ENCODE measurements around the gene SUFU. TPM values are rescaled to one million over a fixed set of nuclear protein-coding genes. Genes with fewer than 3 reads are reported as not detected.
"Not testable (repeated sequence)": the region's sequence is repeated elsewhere in the genome, so short reads cannot be mapped to it uniquely, and the experiment has no call there.

The SUFU gene
- total RNA-seq, 1 donor from 2014 or later = 9.9 TPM

DNA sequence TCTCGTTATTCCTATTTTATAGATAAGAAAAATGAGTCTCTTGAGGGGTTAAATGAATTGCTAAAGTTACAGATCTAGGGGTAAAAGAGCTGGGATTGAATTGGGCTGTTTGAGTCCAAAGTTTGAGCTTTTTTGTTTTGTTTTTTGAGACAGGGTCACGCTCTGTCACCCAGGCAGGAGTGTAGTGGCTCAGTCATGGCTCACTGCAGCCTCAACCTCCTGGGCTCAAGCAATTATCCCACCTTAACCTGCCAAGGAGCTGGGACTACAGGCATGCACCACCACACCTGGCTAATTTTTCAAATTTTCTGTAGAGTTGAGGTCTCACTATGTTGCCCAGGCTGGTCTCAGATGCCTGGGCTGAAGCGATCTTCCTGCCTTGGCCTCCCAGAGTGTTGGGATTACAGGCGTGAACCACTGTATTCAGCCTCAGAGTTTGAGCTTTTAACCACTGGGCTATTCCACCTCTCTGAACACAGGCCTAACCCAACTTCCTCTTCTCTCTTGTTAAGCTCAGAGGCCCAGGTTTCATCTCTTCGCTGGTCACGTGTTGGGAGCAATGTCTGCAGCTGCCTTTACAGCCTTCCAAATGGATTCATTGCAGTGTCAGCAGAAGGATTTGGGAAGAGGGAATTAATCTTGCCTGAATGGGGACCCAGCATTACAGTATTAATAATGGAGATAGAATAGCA is 8.0 kb downstream of the SUFU start:
- peaks cover 22% of the 10 kb centered on the region for H3K36me3 Mint-ChIP-seq (ENCODE audit: low read depth)
- no peak for DNase-seq
- H3K27ac Mint-ChIP-seq = peak overlapping the region; percentile 21
- no peaks in the 10 kb centered on the region for H3K9me3 Mint-ChIP-seq
- intact Hi-C loops (cut with micrococcal nuclease) = no loop called here
- H3K27me3 Mint-ChIP-seq = no peaks in the 10 kb centered on the region
- H3K4me3 Mint-ChIP-seq = no peak overlapping the region
- peaks cover 23% of the 10 kb centered on the region for H3K4me1 Mint-ChIP-seq

DNA sequence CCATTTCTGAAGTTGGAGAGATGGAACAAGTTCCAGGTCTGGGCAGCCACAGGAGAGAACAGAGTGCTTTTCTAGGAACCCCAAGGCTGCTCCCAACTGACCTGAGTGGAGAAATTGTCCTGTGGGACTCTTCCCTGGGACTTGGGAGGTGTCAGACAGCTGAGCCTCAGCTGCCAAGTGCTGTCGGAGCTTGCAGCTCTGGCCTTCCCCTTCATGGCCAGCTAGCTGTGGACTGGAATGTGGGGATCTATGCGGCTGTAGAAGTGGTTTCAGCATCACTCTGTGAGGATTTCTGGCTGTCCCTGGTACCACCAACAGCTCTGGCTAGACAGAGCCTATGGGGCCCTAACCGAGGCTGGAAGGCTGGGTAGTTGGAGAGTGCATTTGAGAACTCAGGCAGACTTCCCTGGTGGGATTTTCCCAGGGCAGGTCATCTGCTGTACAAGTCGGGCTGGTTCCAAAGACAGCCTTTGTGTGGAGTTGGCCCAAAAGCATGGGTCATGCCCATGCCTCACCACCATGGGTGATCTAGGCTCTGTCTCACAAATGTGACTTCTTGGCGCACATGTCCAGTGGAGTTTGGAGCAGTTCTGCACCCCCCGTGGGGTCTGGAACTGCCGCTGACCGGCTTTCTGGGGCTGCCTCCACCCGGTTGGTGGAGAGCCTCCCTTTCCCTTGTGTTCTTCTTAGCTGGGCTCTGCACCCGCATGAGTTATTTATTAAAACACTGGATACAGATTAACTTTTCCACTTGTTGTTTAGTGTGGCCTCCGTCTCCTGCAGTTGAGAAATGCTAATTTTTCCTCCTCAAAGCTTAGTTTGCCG is 10.9 kb downstream of the SUFU start:
- intact Hi-C loops (cut with micrococcal nuclease) = no loop called here
- no peaks in the 10 kb centered on the region for H3K27me3 Mint-ChIP-seq
- H3K36me3 Mint-ChIP-seq (ENCODE audit: low read depth) = peaks cover 13% of the 10 kb centered on the region
- DNase-seq = no peak
- H3K4me1 Mint-ChIP-seq = peaks cover 14% of the 10 kb centered on the region
- H3K27ac Mint-ChIP-seq = no peak overlapping the region
- H3K9me3 Mint-ChIP-seq = no peaks in the 10 kb centered on the region
- no peak overlapping the region for H3K4me3 Mint-ChIP-seq

DNA sequence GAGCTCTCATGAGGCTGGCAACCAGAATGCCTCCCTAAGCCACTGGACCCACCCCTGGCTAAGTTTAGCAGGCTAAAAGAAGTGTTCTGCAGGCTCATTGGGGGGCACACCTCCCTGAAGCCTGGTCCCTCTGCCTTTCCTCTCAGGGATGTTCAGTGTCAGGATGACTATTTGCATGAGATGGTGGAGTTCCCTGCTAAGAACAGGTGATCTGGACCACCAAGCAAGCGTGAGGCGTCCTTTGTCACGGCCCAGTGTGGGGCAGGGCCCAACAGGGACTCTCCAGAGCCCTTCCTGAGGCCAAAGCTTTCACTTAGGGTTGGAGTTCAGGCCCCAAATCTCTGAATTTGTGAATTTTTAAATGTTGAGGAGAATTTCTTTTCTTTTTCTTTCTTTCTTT is 12.0 kb downstream of the SUFU start:
- H3K36me3 Mint-ChIP-seq (ENCODE audit: low read depth) = peaks cover 15% of the 10 kb centered on the region
- H3K27me3 Mint-ChIP-seq = no peaks in the 10 kb centered on the region
- DNase-seq = no peak
- H3K9me3 Mint-ChIP-seq = no peaks in the 10 kb centered on the region
- H3K4me3 Mint-ChIP-seq = no peak overlapping the region
- intact Hi-C loops (cut with micrococcal nuclease) = no loop called here
- no peak overlapping the region for H3K27ac Mint-ChIP-seq
- H3K4me1 Mint-ChIP-seq = peaks cover 13% of the 10 kb centered on the region

DNA sequence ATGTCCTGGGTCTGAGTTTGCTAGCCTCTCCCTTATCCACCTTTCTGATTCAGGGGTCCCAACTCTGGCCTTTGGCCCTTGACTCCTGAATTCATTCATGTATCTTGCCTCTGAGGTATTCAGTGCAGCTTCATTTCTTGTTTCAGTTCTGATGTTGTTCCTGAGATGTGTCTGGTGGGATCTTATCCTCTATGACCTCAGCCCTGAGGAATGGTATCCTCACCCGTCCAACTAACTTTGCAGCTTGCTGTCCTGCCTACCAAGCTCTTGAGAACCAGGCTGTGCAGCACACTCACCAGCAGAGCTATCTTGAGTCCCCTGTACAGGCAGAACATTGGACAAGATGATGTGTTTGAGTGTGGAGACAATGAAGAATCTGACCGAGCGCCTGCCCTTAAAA is 13.8 kb downstream of the SUFU start:
- Mint-ChIP-seq H3K27ac (no peak overlapping the region), H3K36me3 (ENCODE audit: low read depth) (peaks cover 13% of the 10 kb centered on the region), H3K4me1 (peaks cover 7% of the 10 kb centered on the region), H3K4me3 (no peak overlapping the region), H3K27me3 (no peaks in the 10 kb centered on the region), H3K9me3 (no peaks in the 10 kb centered on the region)
- intact Hi-C loops (cut with micrococcal nuclease) = no loop called here
- DNase-seq = no peak

DNA sequence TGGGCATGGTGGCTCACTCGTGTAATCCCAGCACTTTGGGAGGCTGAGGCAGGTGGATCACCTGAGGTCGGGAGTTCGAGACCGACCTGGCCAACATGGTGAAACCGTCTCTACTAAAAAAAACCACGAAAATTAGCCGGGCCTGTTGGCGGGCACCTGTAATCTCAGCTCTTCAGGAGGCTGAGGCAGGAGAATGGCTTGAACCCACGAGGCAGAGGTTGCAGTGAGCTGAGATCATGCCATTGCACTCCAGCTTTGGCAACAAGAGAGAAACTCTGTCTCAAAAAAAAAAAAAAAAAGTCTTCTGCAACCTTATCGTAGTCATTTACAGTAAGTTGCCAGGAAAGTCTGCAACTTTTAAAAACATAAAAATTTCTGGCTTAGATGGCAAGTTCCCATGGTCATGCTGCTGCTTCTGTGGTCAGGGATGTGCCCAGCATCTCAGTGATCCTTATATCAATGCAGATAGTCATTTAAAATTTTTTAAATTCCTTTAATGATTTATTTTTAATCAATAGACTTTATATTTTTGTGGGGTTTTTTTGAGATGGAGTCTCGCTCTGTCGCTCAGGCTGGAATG is 15.6 kb downstream of the SUFU start:
- Mint-ChIP-seq H3K36me3 (ENCODE audit: low read depth) (peaks cover 15% of the 10 kb centered on the region), H3K4me1 (peaks cover 12% of the 10 kb centered on the region), H3K27me3 (no peaks in the 10 kb centered on the region), H3K4me3 (no peak overlapping the region), H3K27ac (no peak overlapping the region), H3K9me3 (no peaks in the 10 kb centered on the region)
- intact Hi-C loops (cut with micrococcal nuclease) = no loop called here
- DNase-seq = no peak

DNA sequence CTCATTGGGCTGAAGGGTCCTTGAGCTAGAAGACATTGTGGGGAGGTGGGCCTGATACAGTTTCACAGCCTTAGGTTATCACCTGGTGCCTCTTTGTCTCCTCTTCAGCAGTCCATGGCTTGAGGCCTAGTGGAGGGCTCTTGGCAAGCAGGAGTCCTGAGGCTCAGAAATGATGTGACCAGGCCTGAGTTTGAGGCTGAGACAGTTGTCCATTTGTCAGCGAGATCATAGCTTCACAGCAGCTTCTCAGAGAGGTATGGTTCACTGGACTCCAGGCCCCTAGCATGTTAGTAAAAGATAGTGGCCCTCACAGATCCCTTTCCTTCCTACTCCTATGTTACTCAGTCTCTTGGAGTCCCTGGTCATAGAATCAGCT is 19.1 kb downstream of the SUFU start:
- intact Hi-C loops (cut with micrococcal nuclease) = no loop called here
- H3K27me3 Mint-ChIP-seq = no peaks in the 10 kb centered on the region
- H3K4me1 Mint-ChIP-seq = peaks cover 9% of the 10 kb centered on the region
- H3K27ac Mint-ChIP-seq = no peak overlapping the region
- H3K9me3 Mint-ChIP-seq = no peaks in the 10 kb centered on the region
- H3K4me3 Mint-ChIP-seq = no peak overlapping the region
- DNase-seq = no peak
- H3K36me3 Mint-ChIP-seq (ENCODE audit: low read depth) = peaks cover 21% of the 10 kb centered on the region

DNA sequence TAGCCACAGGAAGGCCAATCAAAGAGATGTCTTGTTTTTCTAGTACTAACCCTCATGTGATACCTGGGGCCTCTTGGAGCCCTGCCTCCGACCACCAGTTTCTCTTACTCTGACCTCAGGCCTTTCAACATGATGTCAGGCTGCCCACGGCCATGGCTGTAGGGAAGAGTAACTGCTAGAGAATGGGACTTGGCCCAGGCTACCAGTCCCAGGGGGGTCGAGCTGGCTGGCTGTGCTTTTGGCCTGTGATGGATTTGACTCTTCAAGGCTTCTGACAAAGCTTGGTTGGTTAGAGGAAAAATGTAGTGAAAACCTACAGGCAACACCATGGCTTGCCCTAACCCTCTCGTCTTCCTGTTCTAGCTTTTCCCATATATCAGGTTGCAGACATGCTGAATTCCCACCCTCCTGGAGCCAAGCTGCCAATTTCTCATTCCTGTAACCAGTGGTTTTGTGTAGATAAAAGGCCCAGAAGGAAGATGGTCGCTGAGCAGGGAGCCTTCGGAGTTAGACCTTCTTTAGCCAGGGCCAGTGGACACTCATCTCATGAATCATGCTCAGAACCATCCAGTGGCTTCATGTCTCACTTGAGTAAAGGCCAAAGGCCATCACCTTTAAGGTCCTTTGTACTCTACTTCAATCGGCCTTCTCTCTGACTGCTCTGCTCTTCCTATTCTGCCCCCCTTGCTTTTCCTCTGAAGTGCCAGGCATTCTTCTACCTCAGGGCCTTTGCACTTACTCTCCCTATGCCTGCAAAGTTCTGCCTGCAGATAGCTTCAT is 19.7 kb downstream of the SUFU start:
- Mint-ChIP-seq H3K27ac (no peak overlapping the region), H3K36me3 (ENCODE audit: low read depth) (peaks cover 21% of the 10 kb centered on the region), H3K4me3 (no peak overlapping the region), H3K27me3 (no peaks in the 10 kb centered on the region), H3K9me3 (no peaks in the 10 kb centered on the region), H3K4me1 (peaks cover 9% of the 10 kb centered on the region)
- DNase-seq = no peak
- intact Hi-C loops (cut with micrococcal nuclease) = no loop called here

DNA sequence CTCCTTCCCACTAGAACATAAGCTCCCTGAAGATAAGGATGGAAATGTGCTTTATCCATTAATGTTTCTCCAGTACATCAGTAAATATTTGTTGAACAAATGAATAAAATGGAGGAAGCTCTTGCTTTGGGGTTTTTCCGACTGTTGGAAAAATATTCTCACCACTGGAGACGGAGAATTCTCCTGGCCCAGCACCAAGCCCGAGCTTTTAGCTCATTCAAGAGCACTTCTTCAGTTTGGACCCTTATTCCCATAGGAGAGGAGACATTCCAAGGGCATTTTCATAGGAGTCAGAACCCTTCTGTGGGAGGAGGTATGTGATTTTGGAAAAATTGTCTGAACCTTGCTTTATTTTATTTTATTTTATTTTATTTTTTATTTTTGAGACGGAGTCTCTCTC is 21.0 kb downstream of the SUFU start:
- intact Hi-C loops (cut with micrococcal nuclease) = no loop called here

DNA sequence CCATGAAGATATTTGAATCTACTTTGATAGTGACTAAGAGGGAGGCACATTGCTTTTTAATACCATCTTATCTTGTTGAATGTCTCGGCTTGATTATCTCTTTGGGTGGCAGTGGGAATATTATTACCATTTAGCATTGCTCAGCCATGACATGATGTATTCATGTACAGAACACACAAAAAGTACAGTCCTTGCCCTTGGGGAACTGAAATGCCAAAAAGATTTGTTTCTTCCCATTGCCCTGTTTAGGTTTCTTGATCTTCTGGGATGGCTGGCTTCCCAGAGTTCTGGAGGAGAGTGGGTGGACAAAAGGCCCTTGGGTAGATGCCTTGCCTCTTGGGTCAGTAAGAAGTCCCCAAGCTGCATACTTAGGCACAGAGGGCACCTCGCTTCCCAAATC is 23.8 kb downstream of the SUFU start:
- Mint-ChIP-seq H3K36me3 (ENCODE audit: low read depth) (peaks cover 13% of the 10 kb centered on the region), H3K27me3 (no peaks in the 10 kb centered on the region), H3K9me3 (no peaks in the 10 kb centered on the region), H3K4me3 (no peak overlapping the region), H3K27ac (no peak overlapping the region), H3K4me1 (peaks cover 7% of the 10 kb centered on the region)
- DNase-seq = no peak
- intact Hi-C loops (cut with micrococcal nuclease) = no loop called here

More for the DNA sequence above, 21.0 kb downstream of the SUFU start:
- Mint-ChIP-seq H3K4me1 (peaks cover 11% of the 10 kb centered on the region), H3K4me3 (no peak overlapping the region), H3K27me3 (no peaks in the 10 kb centered on the region), H3K36me3 (ENCODE audit: low read depth) (peaks cover 21% of the 10 kb centered on the region), H3K27ac (no peak overlapping the region), H3K9me3 (no peaks in the 10 kb centered on the region)
- DNase-seq = no peak

DNA sequence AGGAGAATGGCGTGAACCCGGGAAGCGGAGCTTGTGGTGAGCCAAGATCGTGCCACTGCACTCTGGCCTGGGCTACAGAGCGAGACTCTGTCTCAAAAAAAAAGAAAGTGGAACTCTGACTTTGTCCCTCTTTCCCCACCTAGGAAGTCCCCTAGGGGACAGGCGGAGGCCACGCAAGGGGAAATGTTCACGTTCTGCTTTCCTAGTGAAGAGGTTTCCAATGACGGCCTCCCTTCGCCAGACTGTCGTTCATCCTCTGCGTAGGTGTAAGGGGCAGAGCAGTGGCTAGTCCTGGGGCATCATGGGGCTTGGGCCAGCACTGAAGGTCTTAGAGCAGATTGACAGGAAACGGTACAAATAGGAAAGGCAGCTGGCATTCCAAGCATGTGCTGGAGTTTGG is 30.6 kb downstream of the SUFU start:
- H3K4me3 Mint-ChIP-seq = no peak overlapping the region
- intact Hi-C loops (cut with micrococcal nuclease) = no loop called here
- no peaks in the 10 kb centered on the region for H3K27me3 Mint-ChIP-seq
- no peak overlapping the region for H3K27ac Mint-ChIP-seq
- DNase-seq = no peak
- H3K9me3 Mint-ChIP-seq = no peaks in the 10 kb centered on the region
- H3K4me1 Mint-ChIP-seq = peaks cover 2% of the 10 kb centered on the region
- no peaks in the 10 kb centered on the region for H3K36me3 Mint-ChIP-seq (ENCODE audit: low read depth)

DNA sequence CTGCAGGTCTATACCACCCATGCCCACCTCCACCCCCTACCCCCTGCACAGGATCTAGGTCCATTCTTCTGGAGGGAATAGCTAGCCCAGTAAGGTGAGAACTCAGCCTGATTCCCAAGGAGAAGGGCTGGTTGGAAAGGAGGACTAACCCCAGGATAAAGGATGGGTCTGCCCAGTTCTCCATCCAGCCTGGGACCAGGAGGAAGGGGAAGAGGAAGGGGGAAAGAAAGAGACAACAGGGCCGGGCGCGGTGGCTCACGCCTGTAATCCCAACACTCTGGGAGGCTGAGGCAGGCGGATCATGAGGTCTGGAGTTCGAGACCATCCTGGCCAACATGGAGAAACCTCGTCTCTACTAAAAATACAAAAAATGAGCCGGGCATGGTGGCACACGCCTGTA is 31.2 kb downstream of the SUFU start:
- H3K4me1 Mint-ChIP-seq; H3K4me3 Mint-ChIP-seq; intact Hi-C loops (cut with micrococcal nuclease); H3K27ac Mint-ChIP-seq; H3K36me3 Mint-ChIP-seq (ENCODE audit: low read depth); DNase-seq; H3K9me3 Mint-ChIP-seq; H3K27me3 Mint-ChIP-seq: not testable (repeated sequence)

DNA sequence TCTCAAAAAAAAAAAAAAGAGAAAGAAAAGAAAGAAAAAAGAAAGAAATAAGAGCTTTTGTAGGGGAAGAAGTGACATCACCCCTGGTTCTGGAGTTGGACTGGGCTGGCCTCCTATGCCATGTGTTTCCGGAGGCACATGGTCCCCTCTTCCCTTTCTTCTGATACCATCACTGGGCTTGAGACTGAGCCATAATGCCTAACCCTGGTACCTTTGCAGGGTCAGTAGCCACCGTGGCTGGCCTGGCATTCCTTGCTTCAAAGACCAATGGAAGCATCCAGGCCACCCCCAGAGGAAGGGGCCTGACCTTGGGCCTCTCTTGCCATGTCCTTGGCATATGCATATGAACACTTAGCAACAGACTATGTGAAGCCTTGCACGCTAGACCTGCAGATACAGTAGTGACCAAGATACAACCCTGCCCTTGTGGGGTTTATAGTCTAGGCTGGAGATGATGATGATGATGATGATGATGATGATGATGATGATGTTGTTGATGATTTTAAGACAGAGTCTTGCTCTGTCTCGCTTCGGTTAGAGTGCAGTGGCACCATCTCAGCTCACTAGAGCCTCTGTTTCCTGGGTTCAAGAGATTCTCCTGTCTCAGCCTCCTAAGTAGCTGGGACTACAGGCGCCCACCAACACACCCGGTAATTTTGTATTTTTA is 31.8 kb downstream of the SUFU start:
- intact Hi-C loops (cut with micrococcal nuclease) = no loop called here
- Mint-ChIP-seq H3K36me3 (ENCODE audit: low read depth) (no peaks in the 10 kb centered on the region), H3K27ac (no peak overlapping the region), H3K4me3 (no peak overlapping the region), H3K4me1 (peaks cover 5% of the 10 kb centered on the region), H3K9me3 (no peaks in the 10 kb centered on the region), H3K27me3 (no peaks in the 10 kb centered on the region)
- no peak for DNase-seq

DNA sequence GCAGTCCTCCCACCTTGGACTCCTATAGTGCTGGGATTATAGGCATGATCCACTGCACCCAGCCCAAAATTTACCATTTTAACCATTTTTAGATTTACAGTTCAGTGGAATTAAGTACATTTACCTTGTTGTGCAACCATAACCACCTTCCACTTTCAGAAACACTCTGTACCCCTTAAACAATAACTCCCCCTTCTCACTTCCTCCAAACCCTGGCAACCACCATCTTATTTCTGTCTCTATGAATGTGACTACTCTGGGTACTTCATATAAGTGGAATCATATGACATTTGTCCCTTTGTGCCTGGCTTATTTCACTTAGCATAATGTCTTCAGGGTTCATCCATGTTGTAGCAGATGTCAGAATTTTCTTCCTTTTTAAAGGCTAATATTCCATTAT is 33.6 kb downstream of the SUFU start:
- no peak for DNase-seq
- Mint-ChIP-seq H3K4me3 (no peak overlapping the region), H3K36me3 (ENCODE audit: low read depth) (no peaks in the 10 kb centered on the region), H3K27me3 (no peaks in the 10 kb centered on the region), H3K27ac (no peak overlapping the region), H3K4me1 (peaks cover 7% of the 10 kb centered on the region), H3K9me3 (no peaks in the 10 kb centered on the region)
- intact Hi-C loops (cut with micrococcal nuclease) = no loop called here
